HEK293T (cell line): ENCODE data around the gene FBN2.

Experiments used
- CTCF ChIA-PET: fragments of 350-600 bp; formaldehyde crosslinking; extraction: SDS; loops from one replicate; lab custom pipeline; 2021; ENCODE audit warnings: antibody characterized with exemption, inconsistent platforms; lab: Yijun Ruan, JAX
- POLR2A ChIA-PET: fragments of 350-600 bp; formaldehyde crosslinking; extraction: SDS; loops from one replicate; lab custom pipeline; 2020; ENCODE audit warnings: antibody characterized with exemption, inconsistent platforms; lab: Yijun Ruan, JAX
- DNase-seq: peaks from one replicate; pipeline ENCODE4 v3.0.0; 2012; ENCODE audit warnings: mixed read lengths; ENCODE audit errors: extremely low spot score
- ARNT ChIP-seq: fragments of 450-650 bp; IDR thresholded peaks from 2 replicates; pipeline ENCODE4 v1.6.1; 2017; ENCODE audit warnings: mild to moderate bottlenecking
- BHLHE40 ChIP-seq: fragments of 450-650 bp; IDR thresholded peaks from 2 replicates; pipeline ENCODE4 v1.6.1; 2016; ENCODE audit warnings: mild to moderate bottlenecking, moderate library complexity, borderline replicate concordance
- CTBP1 ChIP-seq: fragments of 450-650 bp; IDR thresholded peaks from 2 replicates; pipeline ENCODE4 v1.6.1; 2016; ENCODE audit warnings: borderline replicate concordance
- ELF4 ChIP-seq: fragments of 450-650 bp; IDR thresholded peaks from 2 replicates; pipeline ENCODE4 v1.6.1; 2017; ENCODE audit warnings: antibody characterized with exemption
- FOXA1 ChIP-seq: fragments of 450-650 bp; IDR thresholded peaks from 2 replicates; pipeline ENCODE4 v1.6.1; 2016; ENCODE audit warnings: mild to moderate bottlenecking
- FOXK2 ChIP-seq: fragments of 450-650 bp; IDR thresholded peaks from 2 replicates; pipeline ENCODE4 v1.6.1; 2016; ENCODE audit warnings: mild to moderate bottlenecking
- FOXM1 ChIP-seq: fragments of 450-650 bp; IDR thresholded peaks from 2 replicates; pipeline ENCODE4 v1.6.1; 2017; ENCODE audit warnings: mild to moderate bottlenecking, borderline replicate concordance
- HDGF ChIP-seq: fragments of 450-650 bp; IDR thresholded peaks from 2 replicates; pipeline ENCODE4 v1.6.1; 2017; ENCODE audit warnings: antibody characterized with exemption, borderline replicate concordance
- L3MBTL2 ChIP-seq: fragments of 450-650 bp; conservative IDR thresholded peaks from 2 replicates; pipeline ENCODE4 v1.6.1; 2016; ENCODE audit warnings: mild to moderate bottlenecking
- LEF1 ChIP-seq: fragments of 450-650 bp; IDR thresholded peaks from 2 replicates; pipeline ENCODE4 v1.6.1; 2017; ENCODE audit warnings: mild to moderate bottlenecking, borderline replicate concordance
- NFRKB ChIP-seq: fragments of 450-650 bp; IDR thresholded peaks from 2 replicates; pipeline ENCODE4 v1.6.1; 2016; ENCODE audit warnings: mild to moderate bottlenecking, moderate library complexity
- SP1 ChIP-seq: fragments of 450-650 bp; IDR thresholded peaks from 2 replicates; pipeline ENCODE4 v1.6.1; 2017
- SUZ12 ChIP-seq: fragments of 450-650 bp; IDR thresholded peaks from 2 replicates; pipeline ENCODE4 v1.6.1; 2016; ENCODE audit warnings: mild to moderate bottlenecking
- TARDBP ChIP-seq: fragments of 450-650 bp; IDR thresholded peaks from 2 replicates; pipeline ENCODE4 v1.6.1; 2016
- ZNF384 ChIP-seq: fragments of 450-650 bp; IDR thresholded peaks from 2 replicates; pipeline ENCODE4 v1.6.1; 2016
- TF ChIP-seq, protein P1 (sequence below): fragments of 450-650 bp; IDR thresholded peaks from 2 replicates; pipeline ENCODE4 v1.6.1; 2016

FBN2 gene

GRCh38 chr5:128257076-128257475 is 281.0 kb downstream of the FBN2 start:
- ChIA-PET POLR2A (no interaction called here), CTCF (no interaction called here)
- DNase-seq, result no peak
- TF ChIP-seq ELF4 (no peak), FOXK2 (no peak), BHLHE40 (no peak)

DNA sequence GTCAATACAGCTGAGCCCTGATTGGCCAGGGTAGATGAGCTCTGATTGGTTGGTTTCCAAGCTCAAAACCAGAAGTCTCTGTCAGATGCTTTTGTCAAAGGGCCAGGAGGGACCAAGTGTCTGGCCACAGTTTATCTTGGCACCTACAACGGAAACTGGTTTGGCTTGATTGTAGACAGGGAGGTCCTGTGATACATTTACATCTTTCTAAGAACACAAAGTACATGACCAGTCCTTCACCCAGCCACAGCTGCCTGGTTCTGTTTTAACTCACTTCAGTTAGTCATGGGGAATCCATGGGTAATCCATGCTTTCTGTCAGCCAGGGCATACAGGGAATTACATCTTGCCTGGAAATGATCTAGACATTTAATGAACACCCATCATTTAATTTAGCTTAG is 283.3 kb downstream of the FBN2 start:
- DNase-seq, result no peak
- TF ChIP-seq ELF4 (no peak), SUZ12 (no peak), LEF1 (no peak), SP1 (no peak)
- ChIA-PET CTCF (interaction anchor here (0.6 kb wide), 1 partner anchor 8 kb away, joined by 4 read pairs; no protein-coding TSS in a partner anchor), POLR2A (no interaction called here)

GRCh38 chr5:128253880-128254279 is 284.2 kb downstream of the FBN2 start:
- ChIA-PET CTCF (no interaction called here), POLR2A (no interaction called here)

DNA sequence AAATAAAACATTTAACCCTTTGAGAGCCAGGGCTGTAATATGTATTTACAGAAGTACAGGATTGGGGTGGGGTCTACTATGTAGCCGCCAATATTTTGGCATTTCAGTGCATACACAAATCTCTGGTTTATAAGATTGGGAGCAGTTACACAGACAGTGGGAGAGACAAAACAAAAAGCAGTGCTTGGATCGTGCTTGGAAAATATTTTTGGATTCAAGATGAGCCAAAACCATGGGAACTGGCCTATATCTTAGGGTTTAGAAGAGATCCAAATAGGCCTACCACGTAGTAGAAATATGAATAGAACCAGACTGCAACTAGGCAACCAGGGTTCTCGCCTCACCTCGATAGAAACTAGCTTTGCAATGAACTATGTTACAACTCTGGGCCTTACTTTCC is 284.9 kb downstream of the FBN2 start:
- ChIA-PET CTCF (no interaction called here), POLR2A (no interaction called here)
- no peak for TF ChIP-seq FOXM1
- TF ChIP-seq ARNT, result no peak
- no peak for TF ChIP-seq NFRKB
- no peak for TF ChIP-seq TARDBP
- no peak for TF ChIP-seq SUZ12
- no peak for TF ChIP-seq L3MBTL2
- no peak for TF ChIP-seq CTBP1
- no peak for TF ChIP-seq FOXA1
- no peak for TF ChIP-seq ZNF384
- TF ChIP-seq ELF4, result no peak
- TF ChIP-seq, protein P1, sequence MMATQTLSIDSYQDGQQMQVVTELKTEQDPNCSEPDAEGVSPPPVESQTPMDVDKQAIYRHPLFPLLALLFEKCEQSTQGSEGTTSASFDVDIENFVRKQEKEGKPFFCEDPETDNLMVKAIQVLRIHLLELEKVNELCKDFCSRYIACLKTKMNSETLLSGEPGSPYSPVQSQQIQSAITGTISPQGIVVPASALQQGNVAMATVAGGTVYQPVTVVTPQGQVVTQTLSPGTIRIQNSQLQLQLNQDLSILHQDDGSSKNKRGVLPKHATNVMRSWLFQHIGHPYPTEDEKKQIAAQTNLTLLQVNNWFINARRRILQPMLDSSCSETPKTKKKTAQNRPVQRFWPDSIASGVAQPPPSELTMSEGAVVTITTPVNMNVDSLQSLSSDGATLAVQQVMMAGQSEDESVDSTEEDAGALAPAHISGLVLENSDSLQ, result no peak
- TF ChIP-seq FOXK2, result no peak
- TF ChIP-seq SP1, result no peak
- no peak for DNase-seq

More at GRCh38 chr5:128253880-128254279, 284.2 kb downstream of the FBN2 start:
- TF ChIP-seq FOXA1 (no peak), ARNT (no peak), CTBP1 (no peak), NFRKB (no peak), HDGF (no peak)
- TF ChIP-seq, protein P1, result no peak
- DNase-seq, result no peak

- DNase-seq, result no peak
- ChIA-PET CTCF (no interaction called here), POLR2A (no interaction called here)
- TF ChIP-seq, protein P1, result no peak
- TF ChIP-seq SP1 (no peak), ELF4 (no peak), FOXA1 (no peak)
These were observed 285.3 kb downstream of the FBN2 start for GRCh38 chr5:128252756-128253155.

GRCh38 chr5:128252196-128252595 is 285.8 kb downstream of the FBN2 start:
- CTCF ChIA-PET, result no interaction called here
- POLR2A ChIA-PET, result no interaction called here
- DNase-seq, result no peak
- TF ChIP-seq BHLHE40 (no peak), TARDBP (no peak), ARNT (no peak), ZNF384 (no peak), FOXK2 (no peak), LEF1 (no peak), HDGF (no peak), L3MBTL2 (no peak), FOXA1 (no peak), SUZ12 (no peak), SP1 (no peak), FOXM1 (no peak), CTBP1 (no peak), NFRKB (no peak), ELF4 (no peak)
- TF ChIP-seq, protein P1, result no peak

DNA sequence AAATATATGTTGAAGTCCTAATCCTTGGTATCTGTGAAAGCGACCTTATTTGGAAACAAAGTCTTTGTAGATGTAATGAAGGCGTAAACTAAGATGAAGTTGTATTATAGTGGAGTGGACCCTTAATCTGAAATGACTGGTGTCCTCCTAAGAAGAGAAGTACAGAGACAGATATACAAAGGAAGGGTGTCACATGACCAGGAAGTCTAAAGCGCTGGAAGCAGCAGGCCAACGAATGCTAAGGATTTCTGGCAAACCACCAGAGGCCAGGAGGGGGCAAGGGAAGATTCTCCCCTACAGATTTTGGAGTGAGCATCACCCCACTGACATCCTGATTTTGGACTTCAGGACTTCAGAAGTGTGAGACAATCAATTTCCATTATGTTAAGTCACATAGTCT is 292.1 kb downstream of the FBN2 start:
- TF ChIP-seq FOXM1 (no peak), NFRKB (no peak), L3MBTL2 (no peak), FOXK2 (no peak), TARDBP (no peak), ARNT (no peak), SUZ12 (no peak), CTBP1 (no peak), SP1 (no peak), BHLHE40 (no peak), FOXA1 (no peak), ELF4 (no peak), LEF1 (no peak), ZNF384 (no peak), HDGF (no peak)
- TF ChIP-seq, protein P1, result no peak
- POLR2A ChIA-PET, result no interaction called here
- no peak for DNase-seq
- CTCF ChIA-PET, result no interaction called here
